Measurements from ENCODE around the gene FAM241B. TPM values are rescaled to one million over a fixed set of nuclear protein-coding genes. Genes with fewer than 3 reads are reported as not detected.

Gene FAM241B
- total and polyA plus RNA-seq, 2 of the 4 experiments (the other 2 are of a cell fraction) = 0.18 to 1.4 TPM

GRCh38 chr10:69663369-69663947 lies 33.4 kb downstream of the FAM241B start:
- Histone ChIP-seq H3K9me3 (ENCODE audit: control insufficient read depth, insufficient read depth, low read length) (0 out of 2 replicates have a peak, but pooled peaks cover 2% of the 10 kb centered on the region), H3K23ac (ENCODE audit: low read depth, low read length) (no peak overlapping the region), H3K14ac (replicated peaks; ENCODE audit: low read depth, low read length) (no peak overlapping the region), H3K18ac (ENCODE audit: low read depth, low read length) (no peak overlapping the region), H3K79me1 (ENCODE audit: low read depth in 1 of 2, low read length in 2 of 2) (no peaks in the 10 kb centered on the region), H2AK9ac (replicated peaks; ENCODE audit: low read depth, low read length, poor library complexity) (no peak overlapping the region), H2BK20ac (ENCODE audit: low read depth, low read length) (no peak overlapping the region), H3K56ac (ENCODE audit: extremely low read depth, insufficient read depth, low read length) (no peak overlapping the region), H3K27me3 (ENCODE audit: control insufficient read depth, insufficient read depth, low read length) (peaks cover 87% of the 10 kb centered on the region), H2BK5ac (ENCODE audit: low read depth, low read length, poor library complexity, severe bottlenecking) (no peak overlapping the region), H4K20me1 (ENCODE audit: insufficient read depth, low read length) (no peaks in the 10 kb centered on the region), H2AFZ (replicated peaks; ENCODE audit: low read length, poor library complexity) (no peak overlapping the region), H2AK5ac (ENCODE audit: low read depth, low read length) (no peak overlapping the region), H4K5ac (ENCODE audit: low read depth, low read length) (no peak overlapping the region), H3K27ac (ENCODE audit: insufficient read depth, low read length) (no peak overlapping the region), H3K9me1 (ENCODE audit: insufficient read depth, low read length) (no peaks in the 10 kb centered on the region), H3K4me1 (ENCODE audit: control insufficient read depth, insufficient read depth, low read length) (no peaks in the 10 kb centered on the region), H3K4ac (ENCODE audit: low read depth, low read length) (no peak overlapping the region), H2BK15ac (ENCODE audit: low read depth, low read length) (no peak overlapping the region), H3K36me3 (ENCODE audit: control insufficient read depth, insufficient read depth, low read length) (no peaks in the 10 kb centered on the region), H3K9ac (ENCODE audit: low read depth, low read length) (no peak overlapping the region), H4K8ac (ENCODE audit: low read depth in 2 of 2, low read length in 2 of 2) (no peak overlapping the region), H3K4me3 (ENCODE audit: insufficient read depth, low read depth, low read length) (no peak overlapping the region), H4K91ac (ENCODE audit: insufficient read depth, low read depth, low read length) (no peak overlapping the region), H3K4me2 (ENCODE audit: low read depth, low read length) (no peak overlapping the region), H2BK120ac (ENCODE audit: low read depth, low read length) (no peak overlapping the region)
- intact Hi-C loops (cut with micrococcal nuclease) (no loop called here), in situ Hi-C loops (cut with MboI; ENCODE audit: low sequenced_read_pairs) (no loop called here), dilution Hi-C loops (cut with HindIII; ENCODE audit: low sequenced_read_pairs, unreplicated experiment) (no loop called here)
- 41% methylated on average over 3 of the region's 9 CpGs; no CpG with 5 or more reads in 1 of the 2 experiments for WGBS, 2 experiments (ENCODE audit: extremely low coverage in 2 of 2, insufficient read length in 1 of 2)
- CTCF ChIA-PET = no interaction called here
- ATAC-seq (ENCODE audit: low read depth) (no peak), DNase-seq (no peak)
- no TSS peak for BruUV-seq (replicated peaks)
- POLR2A ChIA-PET (ENCODE audit: unreplicated experiment) = no interaction called here
- TF ChIP-seq MAZ (IDR thresholded peaks at IDR 0.05; ENCODE audit: borderline replicate concordance, low read depth, low read length) = no peak
- TF ChIP-seq CEBPB (IDR thresholded peaks at IDR 0.05; ENCODE audit: low read depth, low read length) = no peak
- no peak for TF ChIP-seq CTCF (conservative IDR thresholded peaks at IDR 0.05; ENCODE audit: low read depth, low read length)
- TF ChIP-seq POLR2A (IDR thresholded peaks at IDR 0.05; ENCODE audit: low read depth, low read length) = no peak
- TF ChIP-seq SMC3 (IDR thresholded peaks at IDR 0.05; ENCODE audit: low read depth, low read length) = no peak
- TF ChIP-seq RFX5 (IDR thresholded peaks at IDR 0.05; ENCODE audit: low read depth, low read length) = no peak
- TF ChIP-seq NFE2L2 (IDR thresholded peaks at IDR 0.05; ENCODE audit: low read depth, low read length) = no peak
- TF ChIP-seq RCOR1 (IDR thresholded peaks at IDR 0.05; ENCODE audit: insufficient replicate concordance, low read length) = no peak
- no peak for TF ChIP-seq USF2 (IDR thresholded peaks at IDR 0.05; ENCODE audit: low read depth, low read length)
- no peak for TF ChIP-seq ELK1 (IDR thresholded peaks at IDR 0.05; ENCODE audit: borderline replicate concordance, low read depth, low read length)
- no peak for TF ChIP-seq RAD21 (IDR thresholded peaks at IDR 0.05; ENCODE audit: low read length)
- no peak for TF ChIP-seq MAFK (IDR thresholded peaks at IDR 0.05; ENCODE audit: low read depth, low read length)
- TF ChIP-seq MXI1 (IDR thresholded peaks at IDR 0.05; ENCODE audit: borderline replicate concordance, low read depth, low read length) = no peak
- TF ChIP-seq BHLHE40 (IDR thresholded peaks at IDR 0.05; ENCODE audit: low read depth, low read length) = no peak
- TF ChIP-seq FOS (IDR thresholded peaks at IDR 0.05; ENCODE audit: low read depth, low read length) = no peak
- TF ChIP-seq CHD1 (IDR thresholded peaks at IDR 0.05; ENCODE audit: low read depth, low read length) = no peak

Measured in IMR-90 (cell line).